HL-60 (cell line): ENCODE results near the gene KCNIP2.

Source experiments
- DNase-seq, 2 experiments: peaks; one replicate each; pipeline ENCODE4 v3.0.0-alpha.2; 2010 to 2020; ENCODE audit warnings: low read depth in 1 of 2, low spot score in 1 of 2
- H3K27ac ChIP-seq: fragments of 250-450 bp; sonication (Bioruptor Pico); replicated peaks from 2 replicates; pipeline ENCODE4 v1.5.1; 2020; ENCODE audit warnings: mild to moderate bottlenecking, moderate library complexity
- H3K27me3 ChIP-seq: fragments of 250-450 bp; sonication (Bioruptor Pico); 2 replicates; pipeline ENCODE4 v1.5.1; 2021; ENCODE audit warnings: mild to moderate bottlenecking, moderate library complexity; ENCODE audit not compliant: insufficient read depth, poor library complexity, severe bottlenecking
- H3K4me3 ChIP-seq: replicated peaks from 2 replicates; pipeline ENCODE4 v1.5.1; 2011; ENCODE audit warnings: mild to moderate bottlenecking, control low read depth, low read length; ENCODE audit not compliant: insufficient read depth
- CTCF ChIP-seq: IDR thresholded peaks from one replicate; pipeline ENCODE4 v1.5.1; 2011; ENCODE audit warnings: low read length, control low read depth, inconsistent platforms; ENCODE audit not compliant: insufficient read depth
- GABPA ChIP-seq: IDR thresholded peaks from 2 replicates; pipeline ENCODE4 v1.6.1; 2012; ENCODE audit warnings: low read depth
- POLR2AphosphoS5 ChIP-seq: IDR thresholded peaks from 2 replicates; pipeline ENCODE4 v1.6.1; 2012; ENCODE audit warnings: low read depth
- REST ChIP-seq: IDR thresholded peaks from 2 replicates; pipeline ENCODE4 v1.6.1; 2012; ENCODE audit warnings: low read depth; ENCODE audit not compliant: insufficient replicate concordance
- SPI1 ChIP-seq: IDR thresholded peaks from 2 replicates; pipeline ENCODE4 v1.6.1; 2012; ENCODE audit warnings: low read depth, mild to moderate bottlenecking, borderline replicate concordance

Gene KCNIP2

GRCh38 chr10:101784558-101784957 is 59.0 kb downstream of the KCNIP2 start:
- TF ChIP-seq SPI1 (no peak), CTCF (no peak), GABPA (no peak), POLR2AphosphoS5 (no peak), REST (no peak)
- no peak for DNase-seq
- H3K27me3 ChIP-seq, result no peaks in the 10 kb centered on the region
- no peak overlapping the region for H3K4me3 ChIP-seq
- no peak overlapping the region for H3K27ac ChIP-seq

GRCh38 chr10:101783736-101784118 is 59.9 kb downstream of the KCNIP2 start:
- TF ChIP-seq REST (no peak), SPI1 (no peak), GABPA (no peak), CTCF (no peak), POLR2AphosphoS5 (no peak)
- peak overlapping the region; percentile 95 for H3K4me3 ChIP-seq
- no peak for DNase-seq
- no peaks in the 10 kb centered on the region for H3K27me3 ChIP-seq
- peak overlapping the region; percentile 69 for H3K27ac ChIP-seq

GRCh38 chr10:101782811-101783735 is 60.5 kb downstream of the KCNIP2 start, which contains the start of gene NPM3:
Gene NPM3 (minus strand): TSS chr10:101783446. CDS start chr10:101783390, 56 bp downstream.
- no peaks in the 10 kb centered on the region for H3K27me3 ChIP-seq
- peak within 1 kb of the TSS; percentile 69 for H3K27ac ChIP-seq
- TF ChIP-seq SPI1 (no peak), CTCF (no peak), GABPA (no peak; the same call in 1 of the 2 replicates), REST (peak; percentile 53), POLR2AphosphoS5 (peak; percentile 78)
- peak; percentile 55 to 88 for DNase-seq
- H3K4me3 ChIP-seq, result peak within 1 kb of the TSS; percentile 95
